Activated naive CD4-positive, alpha-beta T cell treated with Interleukin-2 at 50 U/mL for 16 hours (primary cell): ENCODE results near the gene TSR3.
"Not testable (repeated sequence)": the region's sequence is repeated elsewhere in the genome, so short reads cannot be mapped to it uniquely, and the experiment has no call there.

ENCODE experiments used
- DNase-seq: peaks from one replicate; pipeline ENCODE4 v3.0.0-alpha.2; 2020

Gene TSR3

GRCh38 chr16:1335996-1336395 lies 15.7 kb downstream of the TSR3 start:
- no peak for DNase-seq

- DNase-seq: no peak
These were observed 16.3 kb downstream of the TSR3 start for GRCh38 chr16:1335211-1335971.

- no peak for DNase-seq
These were observed 16.9 kb downstream of the TSR3 start for GRCh38 chr16:1334739-1335138.

- no peak for DNase-seq
These were observed 17.6 kb downstream of the TSR3 start for GRCh38 chr16:1333854-1334700.

- DNase-seq: peak; percentile 46
These were observed 18.4 kb downstream of the TSR3 start, which contains the start of gene BAIAP3 for GRCh38 chr16:1333149-1333812. Gene BAIAP3, plus strand, starts transcription at chr16:1333645. Its CDS starts 4,905 bp downstream, at chr16:1338550.

- no peak for DNase-seq
These were observed 19.0 kb downstream of the TSR3 start for GRCh38 chr16:1332618-1333148.

GRCh38 chr16:1331712-1332617 lies 19.7 kb downstream of the TSR3 start:
- DNase-seq: peak; percentile 36

- no peak for DNase-seq
These were observed 20.6 kb downstream of the TSR3 start for GRCh38 chr16:1330931-1331711.

- no peak for DNase-seq
These were observed 21.3 kb downstream of the TSR3 start for GRCh38 chr16:1330260-1330914.

GRCh38 chr16:1328961-1329360 lies 22.7 kb downstream of the TSR3 start:
- not testable (repeated sequence) for DNase-seq

GRCh38 chr16:1328136-1328535 lies 23.5 kb downstream of the TSR3 start:
- DNase-seq: not testable (repeated sequence)

- DNase-seq: no peak
These were observed 24.1 kb downstream of the TSR3 start for GRCh38 chr16:1327619-1327947.

GRCh38 chr16:1326946-1327618 lies 24.6 kb downstream of the TSR3 start:
- no peak for DNase-seq

- DNase-seq: no peak
These were observed 25.3 kb downstream of the TSR3 start for GRCh38 chr16:1326391-1326790.

- no peak for DNase-seq
These were observed 25.9 kb downstream of the TSR3 start for GRCh38 chr16:1325673-1326371.

GRCh38 chr16:1325261-1325660 lies 26.4 kb downstream of the TSR3 start:
- no peak for DNase-seq

GRCh38 chr16:1324286-1324826 lies 27.3 kb downstream of the TSR3 start:
- no peak for DNase-seq

- DNase-seq: no peak
These were observed 28.1 kb downstream of the TSR3 start for GRCh38 chr16:1323296-1324239.
